Measurements from ENCODE around the gene SPINT2. TPM values are rescaled to one million over a fixed set of nuclear protein-coding genes. Genes with fewer than 3 reads are reported as not detected.

SPINT2 gene
- total RNA-seq, 6 experiments from 2014 or later: 0.76 to 4.1 (median 0.98) TPM

GRCh38 chr19:38285567-38285966 lies 21.2 kb downstream of the SPINT2 start:
- peak; percentile 72 for DNase-seq
- peaks cover 2% of the 10 kb centered on the region; the same call in 1 of the 2 replicates for H3K27me3 Mint-ChIP-seq (ENCODE audit: insufficient read depth)
- no peaks in the 10 kb centered on the region for H3K36me3 Mint-ChIP-seq (ENCODE audit: low read depth)
- TF ChIP-seq CTCF (IDR thresholded peaks at IDR 0.05): no peak
- no peaks in the 10 kb centered on the region for H3K9me3 Mint-ChIP-seq
- peak overlapping the region; percentile 76 for H3K27ac Mint-ChIP-seq
- peaks cover 21% of the 10 kb centered on the region for H3K4me1 Mint-ChIP-seq (ENCODE audit: low read depth)
- no peak overlapping the region for H3K4me3 Mint-ChIP-seq

GRCh38 chr19:38287604-38288003 lies 23.2 kb downstream of the SPINT2 start:
- Mint-ChIP-seq H3K36me3 (ENCODE audit: low read depth) (no peaks in the 10 kb centered on the region), H3K4me1 (ENCODE audit: low read depth) (peaks cover 30% of the 10 kb centered on the region), H3K27ac (no peak overlapping the region), H3K9me3 (no peaks in the 10 kb centered on the region), H3K27me3 (ENCODE audit: insufficient read depth) (peaks cover 2% of the 10 kb centered on the region; the same call in 1 of the 2 replicates), H3K4me3 (no peak overlapping the region)
- no peak for DNase-seq
- no peak for TF ChIP-seq CTCF (IDR thresholded peaks at IDR 0.05)

- H3K27me3 Mint-ChIP-seq (ENCODE audit: insufficient read depth): peaks cover 2% of the 10 kb centered on the region; the same call in 1 of the 2 replicates
- no peak overlapping the region for H3K27ac Mint-ChIP-seq
- no peak for DNase-seq
These were observed 23.9 kb downstream of the SPINT2 start for GRCh38 chr19:38288123-38288855.

GRCh38 chr19:38289955-38290354 lies 25.6 kb downstream of the SPINT2 start:
- Mint-ChIP-seq H3K36me3 (ENCODE audit: low read depth) (no peaks in the 10 kb centered on the region), H3K4me1 (ENCODE audit: low read depth) (peaks cover 30% of the 10 kb centered on the region), H3K27ac (peak overlapping the region; percentile 13; the same call in 1 of the 2 replicates), H3K4me3 (no peak overlapping the region), H3K9me3 (no peaks in the 10 kb centered on the region), H3K27me3 (ENCODE audit: insufficient read depth) (peaks cover 2% of the 10 kb centered on the region)
- TF ChIP-seq CTCF (IDR thresholded peaks at IDR 0.05): no peak
- DNase-seq: no peak

More at GRCh38 chr19:38288123-38288855, 23.9 kb downstream of the SPINT2 start:
- TF ChIP-seq CTCF (IDR thresholded peaks at IDR 0.05): no peak
- H3K9me3 Mint-ChIP-seq: no peaks in the 10 kb centered on the region
- H3K4me1 Mint-ChIP-seq (ENCODE audit: low read depth): peaks cover 30% of the 10 kb centered on the region
- no peaks in the 10 kb centered on the region for H3K36me3 Mint-ChIP-seq (ENCODE audit: low read depth)
- no peak overlapping the region for H3K4me3 Mint-ChIP-seq

- H3K9me3 Mint-ChIP-seq: no peaks in the 10 kb centered on the region
- peak; percentile 93 for DNase-seq
- H3K27ac Mint-ChIP-seq: peak overlapping the region; percentile 82
- peaks cover 24% of the 10 kb centered on the region for H3K4me1 Mint-ChIP-seq (ENCODE audit: low read depth)
- peaks cover 2% of the 10 kb centered on the region for H3K27me3 Mint-ChIP-seq (ENCODE audit: insufficient read depth)
- peak overlapping the region; percentile 5; the same call in 1 of the 2 replicates for H3K4me3 Mint-ChIP-seq
- no peak for TF ChIP-seq CTCF (IDR thresholded peaks at IDR 0.05)
- H3K36me3 Mint-ChIP-seq (ENCODE audit: low read depth): no peaks in the 10 kb centered on the region
These were observed 26.3 kb downstream of the SPINT2 start for GRCh38 chr19:38290631-38291147.
